Body of pancreas (tissue), 4 donors: ENCODE data around the gene EHBP1L1. TPM values are rescaled to one million over a fixed set of nuclear protein-coding genes. Genes with fewer than 3 reads are reported as not detected.

Experiments used
- ATAC-seq: fragments of 150-250 bp; one replicate; pipeline ENCODE4 v1.9.1; 2016
- DNase-seq, 4 donors: peaks; one replicate each; pipeline ENCODE4 v3.0.0-alpha.2; 2019
- H3K27ac ChIP-seq, 4 donors: fragments of 200-600 bp; sonication (generic); 1 replicate in 3 of 4; 2 replicates in 1 of 4; pipeline versions ENCODE4 v1.5.1 to v1.6.1; 2016 to 2019; ENCODE audit warnings: mild to moderate bottlenecking in 1 of 4, mixed read lengths in 1 of 4, moderate library complexity in 1 of 4
- H3K27me3 ChIP-seq, 2 donors: fragments of 200-600 bp; sonication (generic); one replicate each; pipeline ENCODE4 v1.6.0; 2016; ENCODE audit warnings: mild to moderate bottlenecking in 1 of 2
- H3K36me3 ChIP-seq, 2 donors: fragments of 200-600 bp; sonication (generic); replicated peaks in 1 of 2; 2 replicates each; pipeline ENCODE4 v1.5.1; 2016; ENCODE audit warnings: low read depth in 2 of 2; ENCODE audit not compliant: insufficient read depth in 1 of 2
- H3K4me1 ChIP-seq: fragments of 200-600 bp; sonication (generic); one replicate; pipeline ENCODE4 v1.6.0; 2016
- H3K4me3 ChIP-seq, 2 donors: fragments of 200-600 bp; sonication (generic); 1 replicate in 1 of 2; 2 replicates in 1 of 2; pipeline ENCODE4 v1.5.1; 2016 to 2019
- H3K9me3 ChIP-seq, 3 donors: fragments of 200-600 bp; sonication (generic); 1 replicate in 2 of 3; 2 replicates in 1 of 3; pipeline ENCODE4 v1.5.1; 2016
- POLR2A ChIP-seq, 3 donors: fragments of 450-650 bp; IDR thresholded peaks; one replicate each; pipeline ENCODE4 v1.6.1; 2016; ENCODE audit warnings: antibody characterized with exemption in 3 of 3, mild to moderate bottlenecking in 2 of 3
- WGBS, 2 donors: methylation state at CpG; one replicate each; pipeline ENCODE4 v1.1.5; 2017; 5-methylcytosine and 5-hydroxymethylcytosine counted together
- intact Hi-C: fragments of 100-400 bp; cut with DNase I; formaldehyde crosslinking; loops from one replicate; pipeline ENCODE4 v1.15.1; 2023
- total RNA-seq, 2 donors: library from RNA; depleted of rRNA; stranded (reverse); fragments of >200 nt; gene quantifications; one replicate each; pipeline ENCODE4 v1.1.0, GENCODE V29; 2016
- TF ChIP-seq, protein P1 (sequence below), 7 experiments: fragments of 450-650 bp in 4 of 7; fragments of 200-600 bp in 3 of 7; sonication (generic) in 3 of 7; IDR thresholded peaks; one replicate each; pipeline ENCODE4 v1.5.1; 2016 to 2019; ENCODE audit warnings: antibody characterized with exemption in 7 of 7

The EHBP1L1 gene
- total RNA-seq, 2 donors from 2014 or later: 35.0 to 76.1 TPM

DNA sequence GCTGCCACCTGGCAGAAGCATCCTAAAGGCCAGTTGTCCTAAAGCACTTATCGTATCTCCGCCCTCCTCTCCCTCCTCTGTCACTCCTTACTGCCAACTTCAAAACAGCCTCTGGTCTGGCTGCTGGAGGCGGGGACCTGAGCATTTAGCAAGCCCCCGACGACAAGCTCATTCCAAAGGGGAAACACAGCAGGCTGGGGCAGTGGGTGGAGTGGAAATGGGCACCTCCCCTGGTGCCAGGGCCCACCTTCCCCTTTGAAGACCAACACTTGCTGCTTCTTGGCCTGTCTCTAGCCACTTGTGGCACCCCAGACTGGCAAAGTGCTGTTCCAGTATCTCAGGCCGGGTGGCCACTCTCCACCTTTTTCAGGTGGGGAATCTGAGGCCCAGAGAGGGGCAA, 34.6 kb downstream of the EHBP1L1 start:
- no peak overlapping the region for H3K4me3 ChIP-seq
- H3K27ac ChIP-seq: peak overlapping the region in 1 of 4 donors; percentile 96
- no peaks in the 10 kb centered on the region for H3K9me3 ChIP-seq
- no peak for TF ChIP-seq POLR2A (IDR thresholded peaks at IDR 0.05)
- TF ChIP-seq, protein P1, sequence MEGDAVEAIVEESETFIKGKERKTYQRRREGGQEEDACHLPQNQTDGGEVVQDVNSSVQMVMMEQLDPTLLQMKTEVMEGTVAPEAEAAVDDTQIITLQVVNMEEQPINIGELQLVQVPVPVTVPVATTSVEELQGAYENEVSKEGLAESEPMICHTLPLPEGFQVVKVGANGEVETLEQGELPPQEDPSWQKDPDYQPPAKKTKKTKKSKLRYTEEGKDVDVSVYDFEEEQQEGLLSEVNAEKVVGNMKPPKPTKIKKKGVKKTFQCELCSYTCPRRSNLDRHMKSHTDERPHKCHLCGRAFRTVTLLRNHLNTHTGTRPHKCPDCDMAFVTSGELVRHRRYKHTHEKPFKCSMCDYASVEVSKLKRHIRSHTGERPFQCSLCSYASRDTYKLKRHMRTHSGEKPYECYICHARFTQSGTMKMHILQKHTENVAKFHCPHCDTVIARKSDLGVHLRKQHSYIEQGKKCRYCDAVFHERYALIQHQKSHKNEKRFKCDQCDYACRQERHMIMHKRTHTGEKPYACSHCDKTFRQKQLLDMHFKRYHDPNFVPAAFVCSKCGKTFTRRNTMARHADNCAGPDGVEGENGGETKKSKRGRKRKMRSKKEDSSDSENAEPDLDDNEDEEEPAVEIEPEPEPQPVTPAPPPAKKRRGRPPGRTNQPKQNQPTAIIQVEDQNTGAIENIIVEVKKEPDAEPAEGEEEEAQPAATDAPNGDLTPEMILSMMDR (IDR thresholded peaks at IDR 0.05): no peak
- DNase-seq (no peak), ATAC-seq (no peak)
- 58 to 73% methylated on average over 6 of the region's 6 CpGs for WGBS, 2 donors
- peaks cover 39% of the 10 kb centered on the region for H3K4me1 ChIP-seq
- intact Hi-C loops: no loop called here
- no peaks in the 10 kb centered on the region for H3K27me3 ChIP-seq
- peaks cover 5 to 7% of the 10 kb centered on the region in 2 donors for H3K36me3 ChIP-seq

DNA sequence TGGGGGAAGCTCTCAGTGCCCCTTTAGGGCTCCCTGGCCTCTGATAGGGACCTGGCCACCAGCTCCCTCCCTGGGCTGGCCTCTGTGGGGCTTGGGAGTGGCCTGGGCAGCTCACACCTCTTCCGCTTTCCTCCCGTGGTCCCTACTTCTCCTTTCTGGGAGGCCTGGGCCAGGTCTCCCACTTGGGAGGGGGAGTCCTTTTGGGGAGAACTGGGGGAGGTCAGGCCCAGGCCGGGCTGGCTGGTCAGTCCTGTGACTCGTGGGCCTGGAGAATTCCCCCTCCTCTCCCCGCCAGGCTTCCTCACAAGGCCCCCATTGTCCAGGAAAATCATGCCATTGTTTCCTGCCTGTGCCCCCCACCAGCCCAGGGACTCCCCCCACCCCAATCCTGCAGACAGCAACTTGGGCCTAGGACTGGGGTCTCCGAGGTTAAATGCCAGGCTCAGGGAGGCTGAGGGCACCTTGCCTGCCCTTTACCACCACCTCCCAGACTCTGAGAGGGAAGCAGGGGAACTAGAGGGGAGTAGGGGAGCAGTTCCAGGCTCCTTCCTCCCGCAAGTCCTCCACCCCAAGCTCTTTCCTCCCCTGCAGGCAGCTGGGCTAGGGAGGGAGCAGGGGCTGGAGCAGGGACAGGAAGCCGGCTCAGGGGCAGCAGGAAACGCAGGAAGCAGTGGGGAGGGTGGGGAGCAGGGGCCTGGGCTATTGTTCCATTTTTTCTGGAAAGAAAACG, 35.3 kb downstream of the EHBP1L1 start:
- ATAC-seq (no peak), DNase-seq (peak in 1 of 4 donors; percentile 49)
- no peak overlapping the region for H3K4me3 ChIP-seq
- H3K36me3 ChIP-seq: no peaks in the 10 kb centered on the region
- WGBS, 2 donors: 48 to 65% methylated on average over 10 of the region's 10 CpGs
- H3K27me3 ChIP-seq: no peaks in the 10 kb centered on the region
- intact Hi-C loops: no loop called here
- peaks cover 41% of the 10 kb centered on the region for H3K4me1 ChIP-seq
- no peak for TF ChIP-seq POLR2A (IDR thresholded peaks at IDR 0.05)
- TF ChIP-seq, protein P1 (IDR thresholded peaks at IDR 0.05): no peak
- no peaks in the 10 kb centered on the region for H3K9me3 ChIP-seq
- peak overlapping the region in 3 of 4 donors; percentile 16 to 97 (median 96) for H3K27ac ChIP-seq

DNA sequence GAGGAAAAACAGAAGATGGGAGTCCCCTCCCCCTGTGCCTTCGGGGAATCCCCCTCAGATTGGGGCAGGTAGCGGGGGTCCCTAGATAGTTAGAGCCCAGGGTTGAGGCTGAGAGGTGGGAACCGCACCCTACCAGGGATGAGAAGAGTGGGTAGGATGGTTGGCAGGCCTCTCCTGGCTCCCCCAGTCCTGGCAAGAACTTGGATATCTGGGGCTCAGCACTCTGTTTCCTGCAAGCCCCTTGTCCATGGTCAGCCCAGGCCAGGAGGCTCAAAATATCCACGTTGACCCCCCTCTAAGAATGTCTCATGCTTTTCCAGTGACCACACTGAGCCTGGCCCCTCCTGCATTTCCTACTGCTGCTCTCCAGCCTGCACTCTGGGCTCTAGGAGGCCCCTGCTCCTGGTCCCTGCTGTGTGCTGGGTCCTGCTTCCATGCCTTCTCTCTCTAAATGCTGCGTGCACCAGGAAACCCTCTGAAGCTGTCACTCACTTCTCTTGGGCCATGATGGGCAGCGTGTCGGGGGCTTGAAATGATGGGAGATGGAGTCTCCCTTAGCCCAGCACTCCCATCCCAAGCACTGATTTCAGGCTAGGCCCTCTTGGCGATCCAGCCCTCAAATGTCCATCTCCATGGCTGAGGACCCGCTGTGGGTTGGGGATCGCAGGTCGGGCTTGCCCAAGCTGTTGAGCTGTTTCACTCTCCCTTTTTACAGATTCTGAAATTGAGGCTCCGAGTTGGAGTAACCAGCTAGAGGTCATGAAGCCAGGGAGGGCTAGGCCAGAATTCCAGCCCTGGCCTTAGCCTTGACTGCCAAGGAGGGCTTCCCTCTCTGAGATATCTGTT, 36.1 kb downstream of the EHBP1L1 start:
- Histone ChIP-seq H3K4me1 (peaks cover 49% of the 10 kb centered on the region), H3K27me3 (no peaks in the 10 kb centered on the region), H3K27ac (peak overlapping the region in 2 of 4 donors; percentile 96 to 97), H3K9me3 (no peaks in the 10 kb centered on the region), H3K4me3 (no peak overlapping the region), H3K36me3 (no peaks in the 10 kb centered on the region)
- intact Hi-C loops: no loop called here
- TF ChIP-seq POLR2A (IDR thresholded peaks at IDR 0.05): no peak
- TF ChIP-seq, protein P1 (IDR thresholded peaks at IDR 0.05): no peak
- ATAC-seq: no peak
- no peak for DNase-seq
- WGBS, 2 donors: 70 to 77% methylated on average over 8 to 12 of the region's 12 CpGs

DNA sequence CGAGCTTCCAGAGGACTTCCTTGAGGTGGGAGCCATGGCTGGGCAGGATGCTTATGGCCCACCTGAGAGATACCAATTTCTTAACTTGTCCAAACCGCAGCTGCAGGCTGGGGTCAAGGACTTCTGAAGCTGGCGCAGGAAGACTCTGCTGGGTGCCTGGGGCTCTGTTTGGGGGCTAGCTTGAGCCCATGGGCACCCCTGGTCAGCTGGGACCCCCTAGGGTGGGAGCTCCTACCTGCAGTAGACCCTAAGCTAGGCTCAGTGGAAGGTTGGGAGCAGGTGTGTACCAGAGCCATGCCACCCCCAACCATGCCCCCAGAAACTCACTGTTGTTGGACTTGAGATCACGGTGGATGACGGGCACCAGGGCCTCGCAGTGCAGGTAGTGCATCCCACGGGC, 36.8 kb downstream of the EHBP1L1 start:
- 44 to 58% methylated on average over 2 to 7 of the region's 7 CpGs for WGBS, 2 donors
- no peak for DNase-seq
- H3K4me1 ChIP-seq: peaks cover 56% of the 10 kb centered on the region
- H3K4me3 ChIP-seq: no peak overlapping the region
- TF ChIP-seq POLR2A (IDR thresholded peaks at IDR 0.05): no peak
- TF ChIP-seq, protein P1 (IDR thresholded peaks at IDR 0.05): no peak
- intact Hi-C loops: no loop called here
- H3K27ac ChIP-seq: peak overlapping the region in 2 of 4 donors; percentile 96 to 97
- H3K36me3 ChIP-seq: no peaks in the 10 kb centered on the region
- H3K9me3 ChIP-seq: no peaks in the 10 kb centered on the region
- no peak for ATAC-seq
- no peaks in the 10 kb centered on the region for H3K27me3 ChIP-seq
